ENCODE data around the gene ALDH18A1.
"Not testable (repeated sequence)": the region's sequence is repeated elsewhere in the genome, so short reads cannot be mapped to it uniquely, and the experiment has no call there.

ALDH18A1 gene

DNA sequence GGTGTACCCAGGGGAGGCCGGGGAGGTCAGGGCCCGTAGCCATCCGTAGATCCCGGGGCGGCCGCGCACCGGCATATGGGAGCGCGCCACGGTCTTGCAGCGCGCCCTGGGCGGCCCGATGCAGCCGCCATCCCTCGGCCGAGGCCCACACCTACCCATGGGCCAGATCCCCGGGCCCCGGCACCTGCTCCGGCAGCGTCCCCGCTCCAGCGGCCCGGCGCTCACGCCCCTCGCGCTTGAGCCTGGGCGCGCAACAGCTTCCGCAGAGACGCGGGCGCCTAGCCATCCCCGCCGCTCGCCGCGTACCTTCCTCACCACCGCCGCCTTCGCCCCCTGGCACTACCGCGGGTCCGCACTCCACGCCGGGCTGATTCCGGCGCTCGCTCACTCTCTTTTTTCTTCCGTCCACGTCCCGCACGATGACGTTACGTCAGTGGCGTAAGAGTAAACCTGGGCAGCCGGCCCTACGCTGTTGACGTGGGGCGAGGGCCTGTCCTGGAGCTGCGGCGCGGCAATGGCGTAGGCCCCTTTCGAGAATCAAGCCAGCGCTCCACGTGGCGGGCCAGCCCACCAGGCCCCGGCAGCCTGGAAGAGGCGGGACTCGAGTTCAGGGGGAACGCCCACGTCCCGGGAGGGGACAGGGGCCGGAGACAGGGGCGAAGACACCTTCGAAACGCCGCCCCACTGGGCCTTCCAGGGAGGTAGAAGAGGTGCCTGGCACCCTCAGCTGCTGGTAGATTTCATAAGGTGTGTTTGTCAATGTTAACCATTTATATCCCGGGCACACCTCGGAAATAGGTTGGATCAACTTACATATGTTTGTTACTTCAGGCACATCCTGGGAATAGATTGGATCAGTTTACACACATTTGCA is at the start of gene ALDH18A1:
Gene ALDH18A1 (minus strand): TSS at position 421 of the 874 bp plus-strand sequence. CDS start 3,334 bp downstream, outside the sequence.
- peak; percentile 88 to 91 for DNase-seq (ENCODE audit: low read depth in 2 of 2, low spot score in 1 of 2)

DNA sequence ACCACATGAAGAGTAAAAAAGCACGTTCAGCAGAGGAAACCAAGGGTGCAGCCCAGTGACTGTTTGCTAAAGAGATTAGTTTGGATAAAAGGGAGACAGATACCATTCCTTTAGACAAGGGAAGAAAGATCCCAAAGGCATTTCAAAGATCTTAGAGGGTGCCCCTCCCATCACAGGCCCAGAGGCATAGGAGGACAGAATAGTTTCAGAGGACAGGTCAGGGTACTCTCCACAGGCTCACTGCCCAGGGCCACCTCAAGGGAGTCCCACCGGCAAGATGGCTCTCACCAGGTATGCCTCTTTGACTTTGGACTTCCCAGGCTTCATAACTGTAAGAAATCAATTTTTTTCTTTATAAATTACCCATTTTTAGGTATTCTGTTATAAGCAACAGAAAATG is 41.9 kb upstream of the ALDH18A1 start:
- no peak for DNase-seq (ENCODE audit: low read depth in 2 of 2, low spot score in 1 of 2)

DNA sequence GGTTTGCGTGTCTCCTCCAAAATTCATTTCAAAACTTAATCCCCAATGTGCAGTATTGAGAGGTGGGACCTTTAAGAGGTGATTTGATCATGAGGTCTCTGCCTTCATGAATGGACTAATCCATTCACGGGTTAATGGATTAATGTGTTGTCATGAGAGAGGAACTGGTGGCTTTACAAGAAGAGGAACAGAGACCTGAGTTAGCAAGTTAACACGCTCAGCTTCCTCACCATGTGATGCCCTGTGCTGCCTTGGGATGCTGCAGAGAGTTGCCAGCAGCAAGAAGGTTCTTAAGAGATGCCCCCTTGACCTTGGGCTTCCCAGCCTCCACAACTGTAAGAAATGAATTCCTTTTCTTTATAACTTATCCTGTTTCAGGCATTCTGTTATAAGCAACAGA is 40.9 kb upstream of the ALDH18A1 start:
- no peak for DNase-seq (ENCODE audit: low read depth in 2 of 2, low spot score in 1 of 2)

DNA sequence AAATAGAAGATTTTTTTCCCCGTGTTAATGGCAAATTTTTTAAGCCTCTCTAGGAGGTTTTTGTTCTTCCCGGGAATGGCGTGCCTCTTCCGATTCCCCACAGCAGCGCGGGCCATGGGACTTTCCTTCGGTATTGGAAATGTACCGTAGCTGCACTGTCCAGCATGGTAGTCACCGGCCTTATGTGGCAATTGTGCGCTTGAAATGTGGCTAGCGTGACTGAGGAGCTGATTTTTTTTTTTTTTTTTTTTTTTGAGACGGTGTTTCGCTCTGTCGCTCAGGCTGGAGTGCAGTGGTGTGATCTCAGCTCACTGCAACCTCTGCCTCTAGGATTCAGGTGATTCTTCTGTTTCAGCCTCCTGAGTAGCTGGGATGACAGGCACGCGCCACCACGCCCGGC is 38.2 kb upstream of the ALDH18A1 start:
- no peak for DNase-seq (ENCODE audit: low read depth in 2 of 2, low spot score in 1 of 2)

DNA sequence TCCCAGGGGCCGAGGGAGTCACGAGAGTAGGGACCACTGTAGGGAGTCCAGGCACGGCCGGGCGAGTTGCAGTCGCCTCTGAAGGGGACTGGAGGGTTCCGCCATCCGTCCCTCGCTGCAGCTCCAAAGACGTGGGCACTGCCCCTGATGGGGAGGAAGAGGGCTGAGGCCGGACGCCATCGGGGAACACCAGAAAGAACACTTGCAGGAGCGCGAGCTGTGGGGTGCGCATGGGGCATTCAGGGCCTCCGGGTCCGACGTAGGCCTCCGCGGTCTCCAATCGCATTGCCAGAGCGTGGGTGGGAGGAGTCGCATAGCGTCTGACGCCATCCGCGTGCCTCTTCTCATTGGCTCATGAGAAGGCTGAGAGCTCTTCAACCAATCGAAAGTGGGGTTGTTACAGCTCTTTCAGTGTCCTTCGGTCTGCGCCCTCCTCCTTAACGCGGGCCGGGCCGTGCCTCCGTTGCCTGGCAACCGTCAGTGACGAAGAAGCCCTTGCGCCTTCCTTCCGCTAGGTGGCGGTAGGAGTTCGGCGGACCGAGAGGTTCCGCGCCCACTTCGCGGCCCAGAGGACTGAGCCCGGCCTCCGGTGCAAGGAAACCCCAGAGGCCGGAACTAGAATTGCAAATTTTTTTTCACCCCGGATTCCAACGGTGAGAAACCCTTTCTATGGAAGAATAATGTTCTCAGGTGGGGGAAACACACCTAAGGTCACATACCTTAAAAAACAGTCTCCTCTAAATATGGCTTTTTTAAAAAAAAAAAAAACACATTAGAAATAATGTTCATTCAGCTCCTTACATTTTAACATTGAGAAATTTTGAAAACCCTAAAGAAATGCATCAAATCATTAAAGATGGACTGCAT is 37.4 kb upstream of the ALDH18A1 start, which contains the start of gene TCTN3:
Gene TCTN3 (minus strand): TSS at position 260 of the 867 bp plus-strand sequence. CDS start 28 bp downstream, at position 232.
- DNase-seq (ENCODE audit: low read depth in 2 of 2, low spot score in 1 of 2), result peak; percentile 86 to 90

DNA sequence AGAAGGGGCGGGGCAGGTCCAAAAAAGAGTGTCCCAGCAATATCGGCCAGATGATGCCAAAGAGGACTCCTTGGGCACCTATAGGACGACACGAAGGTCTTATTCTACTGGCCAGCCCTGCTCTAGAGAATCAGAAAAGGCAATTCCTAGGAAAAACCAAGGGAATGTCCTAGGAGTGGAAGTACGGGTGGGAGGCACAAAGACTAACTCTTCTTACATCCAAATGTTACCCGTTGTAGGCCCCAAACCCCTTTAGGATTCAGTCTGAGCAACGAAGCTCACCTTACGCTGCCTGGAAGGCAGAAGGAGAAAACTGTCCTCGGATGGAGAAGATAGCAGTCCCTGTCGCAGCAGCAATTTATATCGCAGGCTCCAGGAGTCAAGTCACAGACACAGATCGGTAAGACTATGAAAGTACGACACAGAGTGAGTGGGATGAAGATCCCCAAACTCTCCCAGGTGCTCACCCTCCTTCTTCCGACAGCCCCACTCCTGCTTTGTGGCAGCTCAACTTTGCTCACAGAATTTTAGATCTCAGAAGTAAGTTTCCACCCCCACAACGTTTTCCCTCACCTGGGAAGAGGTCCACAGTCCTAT is 36.7 kb upstream of the ALDH18A1 start:
- no peak for DNase-seq (ENCODE audit: low read depth in 2 of 2, low spot score in 1 of 2)

DNA sequence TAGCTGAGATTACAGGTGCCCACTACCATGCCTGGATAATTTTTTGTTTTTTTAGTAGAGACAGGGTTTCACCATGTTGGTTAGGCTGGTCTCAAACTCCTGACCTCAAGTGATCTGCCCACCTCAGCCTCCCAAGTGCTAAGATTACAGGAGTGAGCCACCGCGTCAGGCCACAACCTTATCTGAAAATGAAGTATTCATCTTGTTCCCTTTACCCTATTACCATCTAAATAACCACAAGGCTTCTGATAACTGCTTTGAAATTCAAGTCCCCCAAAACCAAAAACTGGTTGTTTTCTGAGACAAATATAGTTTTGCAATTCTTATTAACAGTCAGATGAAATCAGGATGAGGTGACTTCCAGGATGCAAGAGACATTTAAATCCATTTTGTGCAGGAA is 34.8 kb upstream of the ALDH18A1 start:
- DNase-seq (ENCODE audit: low read depth in 2 of 2, low spot score in 1 of 2), result no peak

DNA sequence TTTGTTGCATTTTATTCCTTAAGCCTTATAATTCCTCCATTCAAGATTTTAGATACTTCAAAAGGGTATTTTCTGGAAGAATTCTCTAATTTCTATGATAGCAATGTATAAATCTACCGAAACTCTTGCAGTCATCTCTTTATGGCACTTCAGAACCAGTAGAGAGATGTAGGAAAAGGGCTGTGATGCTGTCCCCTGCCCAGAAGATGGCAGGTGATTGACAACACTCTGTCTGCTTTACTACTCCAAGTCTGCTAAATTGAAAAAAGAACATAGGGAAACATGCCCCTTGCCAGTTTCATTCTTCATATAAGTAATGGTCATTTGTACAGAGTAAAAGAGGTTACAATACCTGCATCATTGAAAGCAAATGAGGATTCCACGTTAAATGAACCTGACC is 32.1 kb upstream of the ALDH18A1 start:
- DNase-seq (ENCODE audit: low read depth in 2 of 2, low spot score in 1 of 2), result no peak

DNA sequence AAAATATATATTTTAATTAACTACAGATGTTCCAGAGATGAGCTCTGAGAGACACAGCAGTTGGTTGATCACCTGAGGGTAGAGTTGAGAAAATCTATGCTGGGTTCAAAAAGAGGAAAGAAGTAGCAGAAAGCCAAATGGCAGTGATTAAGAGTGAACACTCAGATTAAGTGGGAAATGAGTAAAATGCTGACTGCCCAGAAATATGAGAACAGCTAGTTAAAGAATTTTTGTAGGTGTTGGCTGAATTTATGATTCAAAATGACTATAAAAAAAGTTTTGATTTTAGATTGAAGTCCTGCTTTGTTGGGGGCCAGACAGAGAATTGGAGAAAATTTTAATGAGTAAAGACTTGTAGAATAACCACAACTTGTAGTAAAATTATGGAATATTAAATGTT is 27.5 kb upstream of the ALDH18A1 start:
- DNase-seq (ENCODE audit: low read depth in 2 of 2, low spot score in 1 of 2), result no peak

DNA sequence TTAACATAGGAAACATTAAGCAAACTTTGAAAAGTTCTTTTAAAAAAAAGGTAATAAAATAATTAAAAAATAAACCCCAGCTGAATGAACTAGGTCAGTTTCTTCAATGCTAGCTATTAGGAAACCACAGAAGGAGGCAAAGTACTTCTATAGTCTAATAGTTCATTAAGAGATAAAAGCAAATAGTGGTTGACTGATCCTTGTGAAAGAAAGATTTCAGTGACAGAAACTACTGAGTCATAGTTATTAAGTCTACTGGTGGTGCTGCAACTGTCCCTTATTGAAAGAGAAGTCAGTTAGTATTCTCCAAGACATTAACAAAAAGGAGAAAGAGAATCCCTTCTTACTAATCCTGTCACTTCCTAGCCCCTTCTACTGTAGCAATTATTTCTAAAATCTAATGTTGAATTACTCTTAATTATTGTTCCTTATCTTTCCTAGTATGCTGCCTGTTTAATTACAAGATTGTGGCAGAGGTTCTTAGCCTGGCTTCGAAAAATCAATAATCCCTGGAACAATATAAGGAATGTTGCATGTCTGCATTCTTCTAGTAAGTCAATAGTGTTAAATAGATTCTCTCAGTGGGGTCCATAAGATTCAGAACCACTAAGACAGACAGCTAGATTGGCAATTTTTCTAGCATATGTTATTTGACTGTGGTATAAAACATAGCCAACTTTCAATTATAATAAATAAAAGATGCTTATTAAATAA is 19.0 kb upstream of the ALDH18A1 start:
- DNase-seq (ENCODE audit: low read depth in 2 of 2, low spot score in 1 of 2), result no peak

DNA sequence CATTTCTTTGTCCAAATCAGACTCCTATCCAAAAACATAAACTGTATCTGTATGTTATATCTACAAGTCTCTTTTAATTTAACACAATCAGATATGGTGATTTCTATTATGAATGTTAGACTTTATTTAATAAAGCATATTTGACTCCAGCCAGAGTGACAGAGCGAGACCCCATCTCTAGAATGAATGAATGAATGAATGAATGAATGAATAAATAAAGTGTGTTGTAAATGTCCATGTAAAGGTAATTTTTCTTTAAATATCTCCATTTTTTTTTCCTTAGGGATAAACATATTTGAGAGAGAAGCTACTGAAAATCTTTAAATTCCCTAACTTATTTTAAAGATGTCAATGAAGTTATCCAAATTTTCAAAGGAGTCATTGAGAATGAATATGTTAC is 18.1 kb upstream of the ALDH18A1 start:
- no peak for DNase-seq (ENCODE audit: low read depth in 2 of 2, low spot score in 1 of 2)

DNA sequence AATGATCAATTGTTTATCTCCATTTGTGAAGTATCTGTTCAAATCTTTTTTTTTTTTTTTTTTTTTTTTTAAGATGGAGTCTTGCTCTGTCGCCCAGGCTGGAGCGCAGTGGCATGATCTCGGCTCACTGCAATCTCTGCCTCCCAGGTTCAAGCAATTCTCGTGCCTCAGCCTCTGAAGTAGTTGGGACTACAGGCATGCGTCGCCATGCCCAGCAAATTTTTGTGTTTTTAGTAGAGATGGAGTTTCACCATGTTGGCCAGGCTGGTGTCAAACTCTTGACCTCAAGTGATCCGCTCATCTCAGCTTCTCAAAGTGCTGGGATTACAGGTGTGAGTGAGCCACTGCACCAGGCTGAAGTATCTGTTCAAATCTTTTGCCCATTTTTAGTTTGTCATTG is 16.1 kb upstream of the ALDH18A1 start:
- DNase-seq (ENCODE audit: low read depth in 2 of 2, low spot score in 1 of 2), result not testable (repeated sequence)

DNA sequence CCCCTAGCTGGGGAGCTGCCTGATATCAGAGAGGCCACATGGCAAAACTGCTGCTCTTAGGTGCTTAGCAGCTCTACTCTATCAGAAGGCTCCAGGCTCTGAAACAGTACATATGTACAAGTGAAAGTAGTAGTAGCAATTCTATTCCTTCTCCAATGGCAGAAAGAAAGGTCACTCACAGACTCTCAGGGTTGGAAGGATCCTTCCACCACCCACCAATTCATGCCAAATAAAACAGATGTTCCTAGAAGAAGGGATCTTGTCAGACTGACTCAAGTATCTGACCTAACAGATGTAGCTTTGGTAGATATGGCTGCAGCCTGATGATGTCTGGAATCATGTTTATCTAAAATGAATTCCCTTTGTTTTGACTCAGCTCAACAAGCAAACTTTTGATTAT is 8.0 kb upstream of the ALDH18A1 start:
- no peak for DNase-seq (ENCODE audit: low read depth in 2 of 2, low spot score in 1 of 2)

DNA sequence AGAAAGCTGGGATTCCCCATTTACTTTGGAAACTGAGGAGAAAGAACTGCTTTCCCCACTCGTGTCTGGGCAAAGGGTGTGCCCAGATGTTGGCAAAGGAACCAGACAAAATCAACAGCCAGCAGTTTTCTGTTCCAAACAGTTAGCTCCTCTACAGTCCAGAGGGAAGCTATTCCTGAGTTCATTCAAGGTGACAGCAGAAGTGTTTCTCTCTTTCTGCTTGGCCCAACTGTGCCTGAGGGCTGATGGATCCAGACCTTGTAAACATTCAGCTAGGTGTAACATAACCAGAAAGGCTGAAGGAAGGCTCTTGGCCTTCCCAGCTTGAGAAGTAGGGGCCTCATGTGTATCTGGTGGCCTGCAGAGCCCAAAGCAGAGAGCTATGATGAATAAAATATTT is 7.0 kb upstream of the ALDH18A1 start:
- no peak for DNase-seq (ENCODE audit: low read depth in 2 of 2, low spot score in 1 of 2)

DNA sequence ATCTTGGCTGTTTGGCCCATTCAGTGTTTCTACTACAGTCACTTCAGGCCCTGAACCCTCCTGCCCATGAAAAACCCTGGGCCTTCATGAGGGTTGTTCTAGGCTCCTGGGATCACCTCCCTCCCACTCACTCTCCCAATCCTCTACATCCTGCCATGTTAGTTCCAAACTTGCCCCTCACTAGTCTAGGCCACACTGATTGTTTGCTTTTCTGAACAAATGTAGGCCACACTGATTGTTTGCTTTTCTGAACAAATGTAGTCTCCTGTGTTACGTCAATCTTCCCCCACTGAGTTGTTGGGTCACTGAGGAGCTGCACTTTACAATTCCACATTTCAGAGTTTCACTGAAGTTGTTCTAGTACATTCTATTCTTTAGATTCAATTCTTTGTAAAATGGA is 5.3 kb upstream of the ALDH18A1 start:
- DNase-seq (ENCODE audit: low read depth in 2 of 2, low spot score in 1 of 2), result no peak

DNA sequence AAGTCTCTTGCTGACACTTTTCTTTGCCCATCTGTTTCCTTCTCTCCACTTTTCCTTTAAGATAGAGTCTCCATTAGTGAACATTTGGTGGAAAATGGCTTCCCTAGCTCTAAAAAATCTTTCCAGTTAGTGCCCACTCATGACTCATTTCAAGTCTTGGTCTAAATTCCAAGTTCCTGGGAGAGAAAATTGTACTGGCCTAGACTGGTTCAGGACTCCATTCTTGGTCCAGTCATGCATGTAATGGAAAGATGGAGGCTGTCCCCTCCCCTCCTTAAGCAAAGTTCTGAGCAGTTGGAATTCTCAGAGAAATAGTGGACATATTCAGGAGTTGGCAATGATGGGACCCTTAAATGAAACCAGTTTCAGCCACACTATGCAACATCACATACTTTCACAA is 3.8 kb upstream of the ALDH18A1 start:
- DNase-seq (ENCODE audit: low read depth in 2 of 2, low spot score in 1 of 2), result no peak

DNA sequence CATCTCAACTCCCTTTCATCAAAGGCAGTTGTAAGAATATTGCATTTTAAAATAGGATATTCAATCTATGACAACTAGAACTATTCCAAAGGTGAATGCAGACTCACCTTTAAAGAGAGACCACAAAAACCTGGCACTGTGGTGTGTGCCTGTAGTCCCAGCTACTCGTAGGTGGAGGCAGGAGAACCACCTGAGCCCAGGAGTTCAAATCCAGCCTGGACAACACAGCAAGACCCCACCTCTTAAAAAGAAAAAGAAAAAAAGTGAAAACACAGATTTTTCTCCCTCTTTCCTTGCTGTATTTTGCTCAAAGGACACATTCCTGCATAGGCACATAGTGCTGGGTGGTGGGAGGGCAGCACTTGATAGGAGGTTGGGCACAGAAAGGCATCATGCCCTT is 739 bp upstream of the ALDH18A1 start:
- DNase-seq (ENCODE audit: low read depth in 2 of 2, low spot score in 1 of 2), result no peak

DNA sequence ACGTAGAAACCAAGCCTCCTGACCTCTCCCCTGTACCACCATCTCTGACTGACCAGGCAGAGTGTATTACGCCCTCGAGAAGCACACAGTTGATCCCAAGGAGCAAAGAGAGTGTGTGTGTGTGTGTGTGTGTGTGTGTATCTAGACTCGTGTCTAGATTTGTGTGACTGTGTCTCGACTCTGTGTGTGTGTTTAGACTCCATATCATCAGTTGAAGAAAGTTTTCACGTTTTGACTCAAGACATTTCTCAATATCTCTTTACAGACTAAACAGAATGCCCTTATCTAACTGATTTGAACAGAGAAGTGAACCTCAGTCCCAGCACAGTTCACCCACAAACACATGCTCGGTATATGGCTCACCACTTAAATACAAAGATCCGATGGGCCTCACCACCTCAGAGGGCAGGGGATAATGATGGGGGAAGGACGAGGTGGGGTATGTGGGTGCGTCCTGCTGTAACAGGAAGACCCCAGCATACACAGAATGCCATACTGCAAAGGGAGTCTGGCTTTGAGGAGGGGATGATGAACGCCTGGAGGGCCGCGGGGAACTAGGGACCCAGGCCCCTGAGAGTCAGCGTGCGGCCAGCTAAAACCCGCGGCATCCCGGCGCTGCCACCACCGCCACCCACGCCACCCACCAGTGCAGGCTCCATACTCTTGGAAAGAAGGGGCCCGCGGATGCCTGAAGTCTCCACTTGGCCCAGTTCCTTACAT is 780 bp downstream of the ALDH18A1 start:
- no peak for DNase-seq (ENCODE audit: low read depth in 2 of 2, low spot score in 1 of 2)

DNA sequence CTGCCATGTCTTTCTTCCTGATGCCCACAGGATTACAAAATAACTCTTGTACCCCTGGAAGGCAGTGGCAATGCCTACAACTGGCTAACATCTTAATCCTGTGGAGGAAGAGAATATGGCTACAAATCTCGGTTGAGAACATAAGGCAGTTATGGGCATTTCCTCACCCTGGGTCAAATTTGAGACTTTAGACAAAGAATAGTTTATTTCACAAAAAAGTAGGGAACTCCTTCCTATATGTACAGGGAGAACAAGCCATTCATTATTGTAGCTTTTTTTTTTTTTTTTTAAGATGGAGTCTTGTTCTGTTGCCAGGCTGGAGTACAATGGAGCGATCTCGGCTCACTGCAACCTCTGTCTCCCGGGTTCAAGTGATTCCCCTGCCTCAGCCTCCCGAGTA is 2.6 kb downstream of the ALDH18A1 start:
- no peak for DNase-seq (ENCODE audit: low read depth in 2 of 2, low spot score in 1 of 2)

DNA sequence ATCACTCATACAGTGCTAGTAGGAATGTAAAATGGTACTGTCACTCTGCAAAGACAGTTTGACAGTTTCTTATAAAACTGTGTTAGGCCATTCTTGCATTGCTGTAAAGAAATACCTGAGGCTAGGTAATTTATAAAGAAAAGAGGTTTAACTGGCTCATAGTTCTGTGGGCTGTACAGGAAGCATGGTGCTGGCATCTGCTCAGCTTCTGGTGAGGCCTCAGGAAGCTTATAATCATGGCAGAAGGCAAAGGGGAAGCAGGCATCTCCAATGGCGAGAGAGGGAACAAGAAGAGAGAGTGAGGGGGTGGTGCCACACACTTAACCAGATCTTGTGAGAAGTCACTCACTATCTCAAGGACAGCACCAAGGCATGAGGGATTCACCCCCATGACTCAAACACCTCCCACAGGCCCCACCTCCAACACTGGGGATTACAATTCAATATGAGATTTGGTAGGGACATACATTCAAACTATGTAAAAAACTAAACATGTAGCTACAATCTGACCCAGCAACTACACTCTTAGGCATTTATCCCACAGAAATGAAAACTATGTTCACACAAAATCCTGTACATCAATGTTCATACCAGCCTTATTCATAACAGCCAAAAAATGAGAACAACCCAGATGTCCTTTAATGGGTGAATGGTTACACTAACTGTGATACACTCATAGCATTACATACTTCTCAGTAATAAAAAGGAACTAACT is 5.0 kb downstream of the ALDH18A1 start:
- no peak for DNase-seq (ENCODE audit: low read depth in 2 of 2, low spot score in 1 of 2)
